Activated CD4-positive, alpha-beta T cell treated with anti-CD3 and anti-CD28 coated beads for 48 hours (primary cell): ENCODE measurements around the gene TMOD3.

ENCODE experiments used
- DNase-seq: peaks from one replicate; pipeline ENCODE4 v3.0.0-alpha.2; 2020

Gene TMOD3

GRCh38 chr15:51912528-51912927, 83.1 kb downstream of the TMOD3 start:
- no peak for DNase-seq

DNA sequence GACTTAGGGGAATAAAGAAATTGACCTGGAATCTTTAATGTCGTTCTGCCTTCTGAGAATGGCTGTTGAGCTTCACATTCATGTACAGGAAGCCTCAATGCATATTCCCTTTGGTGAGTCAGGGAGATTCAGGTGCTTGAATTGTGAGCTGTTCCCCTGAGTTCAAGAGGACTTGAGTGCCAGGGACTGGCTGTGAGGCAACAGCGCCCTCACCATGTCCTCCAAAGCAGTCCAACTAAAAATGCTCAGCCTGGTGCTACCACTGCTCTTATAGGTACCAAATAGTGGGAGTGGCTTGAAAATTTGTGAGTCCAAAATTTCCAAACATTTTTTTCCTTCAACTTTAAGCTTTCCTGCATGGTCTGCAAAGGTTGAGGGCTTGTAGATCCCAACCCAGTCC, 88.0 kb downstream of the TMOD3 start:
- peak; percentile 12 for DNase-seq

DNA sequence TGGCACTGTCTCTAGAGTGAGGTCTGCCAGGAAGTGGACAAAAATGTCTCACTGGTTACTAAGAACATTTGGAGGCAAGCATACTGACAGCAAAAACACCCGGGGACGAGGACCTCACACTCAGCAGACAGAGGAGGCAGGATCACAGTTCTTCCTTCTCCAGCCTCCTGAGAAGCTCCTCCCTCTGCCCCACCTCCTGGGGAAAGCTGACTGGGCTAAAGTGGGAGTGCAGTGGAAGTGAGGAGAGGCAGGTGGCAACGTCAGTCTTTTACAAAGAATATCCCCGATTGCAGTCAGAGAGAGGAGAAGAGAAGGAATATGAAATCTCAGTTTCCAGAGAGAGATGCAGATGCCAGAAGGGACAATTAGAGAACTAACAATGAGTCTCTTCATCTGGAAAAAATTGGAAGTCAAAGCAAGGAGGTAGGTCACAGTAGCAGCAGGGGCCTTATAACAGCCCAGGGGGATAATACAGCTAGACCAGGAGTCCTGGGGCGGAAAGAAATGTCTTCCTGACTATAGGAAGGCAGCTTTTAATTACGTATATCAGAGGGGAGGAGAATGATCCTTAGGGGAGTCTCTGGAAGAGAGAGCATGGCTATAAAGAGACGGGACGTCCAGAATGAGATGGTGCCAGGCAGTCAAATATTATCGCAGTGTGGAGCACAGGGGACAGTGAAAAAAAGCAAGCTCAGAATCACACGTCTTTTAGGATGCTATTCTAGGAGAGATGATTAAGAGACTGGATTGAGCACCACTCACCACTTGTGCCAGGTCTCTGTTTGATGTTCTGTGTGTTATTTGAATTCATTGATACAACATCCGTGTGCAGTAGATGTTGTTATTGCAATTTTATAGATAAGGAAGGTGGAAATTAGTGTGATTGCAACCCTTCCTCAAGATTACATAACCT, 95.0 kb downstream of the TMOD3 start:
- no peak for DNase-seq

DNA sequence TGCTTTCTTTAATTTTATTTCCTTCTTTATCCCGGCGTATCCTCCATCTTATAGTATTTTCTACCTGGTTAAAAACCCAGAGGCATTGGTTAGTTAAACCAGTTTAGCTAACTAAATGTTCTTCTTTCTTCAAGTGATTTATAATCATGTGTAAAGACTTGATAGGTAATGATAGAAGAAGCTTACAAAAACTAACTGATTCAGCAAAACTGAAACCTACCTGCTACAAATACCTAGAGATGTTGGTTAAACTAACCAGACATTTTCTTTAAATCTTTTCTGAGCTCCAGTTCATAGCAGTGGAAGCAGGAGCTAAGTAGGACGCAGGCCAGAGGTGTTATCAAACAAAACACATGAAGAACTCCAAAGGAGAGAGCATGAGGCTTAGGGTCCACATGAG, 97.4 kb downstream of the TMOD3 start:
- DNase-seq, result no peak

- DNase-seq, result no peak
Observed at GRCh38 chr15:51931016-51931415, 101.6 kb downstream of the TMOD3 start.

DNA sequence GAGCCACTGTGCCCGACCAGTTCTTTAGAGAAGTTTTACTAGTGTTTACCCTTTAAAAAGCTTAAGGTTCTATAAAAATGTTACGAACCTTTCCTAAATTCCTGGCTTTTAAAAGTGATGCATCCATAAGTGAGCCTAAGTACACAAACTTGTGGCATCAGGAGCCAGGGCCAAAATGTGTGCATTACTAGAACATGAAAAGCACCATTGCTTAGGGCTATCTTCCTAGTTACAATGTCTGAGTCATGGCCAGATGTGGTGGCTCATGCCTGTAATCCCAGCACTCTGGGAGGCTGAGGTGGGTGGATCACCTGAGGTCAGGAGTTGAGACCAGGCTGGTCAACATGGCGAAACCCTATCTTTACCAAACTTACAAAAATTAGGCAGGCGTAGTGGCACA, 102.2 kb downstream of the TMOD3 start:
- no peak for DNase-seq

DNA sequence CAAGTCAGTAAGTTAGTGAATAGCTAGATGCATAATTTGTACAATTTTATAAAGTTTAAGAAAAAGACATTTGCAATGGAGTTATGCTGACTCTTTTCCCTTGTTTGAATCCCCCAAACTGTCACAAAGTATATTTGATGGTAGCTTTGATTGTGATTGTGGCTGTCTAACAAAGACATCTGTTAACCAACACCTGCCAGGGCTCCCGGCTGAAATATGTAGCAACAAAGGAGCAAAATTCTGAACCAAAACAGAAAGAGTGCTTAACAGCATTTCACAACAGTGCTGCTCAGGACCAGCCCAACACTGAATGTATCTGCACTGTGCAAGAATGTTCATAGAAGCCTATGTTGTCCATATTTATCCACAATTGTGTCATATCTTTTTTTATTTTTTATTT, 102.7 kb downstream of the TMOD3 start:
- DNase-seq, result no peak

DNA sequence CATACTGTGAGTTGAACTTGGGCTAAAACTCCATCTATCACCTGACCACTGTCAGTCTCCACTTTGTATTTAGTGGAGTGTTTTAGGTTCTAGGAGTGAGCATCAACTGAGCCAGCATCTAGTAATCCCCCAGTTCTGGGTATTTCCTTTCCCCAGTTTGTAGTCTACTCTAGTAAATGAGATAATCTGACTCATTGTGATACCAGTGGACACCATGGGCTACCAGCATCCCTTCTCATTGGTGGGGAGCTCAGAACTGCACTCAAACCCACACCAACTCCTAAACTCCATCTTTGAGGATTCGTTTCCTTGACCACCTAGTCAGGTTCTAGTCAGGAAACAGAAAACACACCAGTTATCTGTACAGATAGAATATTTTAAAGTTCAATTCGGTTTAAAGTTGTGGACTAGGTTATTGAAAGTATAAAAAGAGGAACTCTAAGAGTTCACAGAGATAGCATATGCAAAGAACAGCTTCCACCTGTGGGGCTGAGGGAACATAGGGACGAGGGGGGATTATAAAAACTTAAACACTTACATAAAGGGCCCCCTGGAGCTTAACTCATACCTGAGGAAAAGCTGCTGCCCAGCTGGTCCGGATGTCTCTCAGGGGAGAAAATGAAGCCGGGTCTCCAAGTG, 106.1 kb downstream of the TMOD3 start:
- DNase-seq, result no peak

GRCh38 chr15:51936105-51936478, 106.6 kb downstream of the TMOD3 start:
- DNase-seq, result no peak

GRCh38 chr15:51938286-51938685, 108.8 kb downstream of the TMOD3 start:
- DNase-seq, result no peak

- DNase-seq, result no peak
Observed at GRCh38 chr15:51939216-51939615, 109.8 kb downstream of the TMOD3 start.

DNA sequence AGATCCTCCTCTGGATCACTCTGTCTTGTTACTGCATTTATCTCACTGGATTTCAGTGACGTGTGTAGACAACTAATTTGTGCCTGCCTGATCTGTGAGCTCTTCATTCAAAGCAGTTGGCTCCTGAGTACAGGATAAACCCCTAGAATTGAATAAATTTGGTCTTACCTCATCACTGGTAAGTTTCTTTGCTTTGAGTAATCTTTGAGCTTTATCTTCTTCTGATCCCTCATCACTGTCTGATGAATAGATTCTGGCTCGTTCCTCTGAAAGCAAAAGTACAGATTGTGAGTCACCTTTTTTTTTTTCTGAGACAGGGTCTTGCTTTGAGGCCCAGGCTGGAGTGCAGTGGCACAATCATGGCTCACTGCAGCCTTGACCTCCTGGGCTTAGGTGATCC, 117.7 kb downstream of the TMOD3 start:
- no peak for DNase-seq

DNA sequence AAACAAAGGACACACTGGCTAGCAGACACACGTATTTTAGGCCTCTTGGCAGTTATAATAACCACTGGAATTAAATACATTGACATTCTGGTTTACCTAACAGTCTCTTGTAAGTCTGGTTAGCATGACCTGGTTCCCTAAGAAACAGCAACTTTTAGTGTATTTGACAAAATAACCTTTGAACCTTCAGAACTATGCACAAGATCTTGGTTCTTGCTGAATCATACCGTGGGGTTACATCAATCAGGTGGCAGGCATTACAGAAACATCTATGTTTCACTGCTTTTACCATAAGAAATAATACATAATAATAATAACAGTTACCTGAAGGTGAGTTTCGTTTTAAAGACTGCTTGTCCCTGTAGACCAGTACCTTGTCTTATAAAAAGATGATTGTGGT, 123.4 kb downstream of the TMOD3 start:
- DNase-seq, result no peak

DNA sequence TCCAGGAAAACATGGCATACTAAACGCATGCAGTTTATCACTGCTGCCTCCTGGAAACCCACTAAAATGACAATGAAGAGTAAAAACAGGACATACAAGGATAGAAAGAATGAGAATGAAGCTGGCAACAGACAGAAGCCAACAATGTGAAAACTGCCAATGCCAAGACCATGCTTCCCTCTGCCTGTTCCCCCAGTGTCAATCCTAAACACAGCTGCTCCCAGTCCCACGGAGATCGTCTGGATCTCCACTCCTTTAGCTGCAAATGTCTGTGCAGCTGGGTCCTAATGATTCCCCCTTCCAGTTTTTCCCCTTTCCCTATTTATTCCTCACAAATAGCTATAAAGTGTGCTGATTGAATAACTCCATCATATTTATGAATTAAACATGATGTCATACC, 126.1 kb downstream of the TMOD3 start:
- no peak for DNase-seq
